Activated T-helper 1 cell treated with anti-CD3 and anti-CD28 coated beads, Interleukin-2, amount 50 U/mL, for 16 hours (primary cell): Measurements from ENCODE around the gene RNF208.

Source experiments
- DNase-seq, 2 donors: peaks; one replicate each; pipeline ENCODE4 v3.0.0-alpha.2; 2020; ENCODE audit warnings: low read depth in 1 of 2, low spot score in 1 of 2

The RNF208 gene

DNA sequence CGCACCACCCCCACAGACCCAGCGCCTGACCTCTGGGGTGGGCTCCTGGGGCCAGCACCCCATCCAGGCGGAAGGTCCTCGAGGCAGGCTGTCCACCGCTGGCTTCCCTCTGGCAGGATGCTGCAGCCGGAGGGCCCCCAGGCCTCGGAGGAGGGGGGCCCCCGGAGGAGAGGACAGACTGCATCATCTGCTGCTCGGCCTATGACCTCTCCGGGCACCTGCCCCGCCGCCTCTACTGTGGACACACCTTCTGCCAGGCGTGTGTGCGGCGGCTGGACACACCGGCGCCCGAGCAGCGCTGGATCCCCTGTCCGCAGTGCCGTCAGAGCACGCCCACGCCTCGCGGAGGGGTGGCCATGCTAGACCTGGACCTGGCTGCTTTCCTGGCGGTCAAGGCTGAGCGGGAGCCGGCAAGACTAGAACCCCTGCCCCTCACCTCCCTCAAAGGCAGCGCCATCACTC is 6.5 kb upstream of the RNF208 start:
- no peak for DNase-seq

- no peak for DNase-seq
Measured at GRCh38 chr9:137227853-137228505, 5.9 kb upstream of the RNF208 start.

DNA sequence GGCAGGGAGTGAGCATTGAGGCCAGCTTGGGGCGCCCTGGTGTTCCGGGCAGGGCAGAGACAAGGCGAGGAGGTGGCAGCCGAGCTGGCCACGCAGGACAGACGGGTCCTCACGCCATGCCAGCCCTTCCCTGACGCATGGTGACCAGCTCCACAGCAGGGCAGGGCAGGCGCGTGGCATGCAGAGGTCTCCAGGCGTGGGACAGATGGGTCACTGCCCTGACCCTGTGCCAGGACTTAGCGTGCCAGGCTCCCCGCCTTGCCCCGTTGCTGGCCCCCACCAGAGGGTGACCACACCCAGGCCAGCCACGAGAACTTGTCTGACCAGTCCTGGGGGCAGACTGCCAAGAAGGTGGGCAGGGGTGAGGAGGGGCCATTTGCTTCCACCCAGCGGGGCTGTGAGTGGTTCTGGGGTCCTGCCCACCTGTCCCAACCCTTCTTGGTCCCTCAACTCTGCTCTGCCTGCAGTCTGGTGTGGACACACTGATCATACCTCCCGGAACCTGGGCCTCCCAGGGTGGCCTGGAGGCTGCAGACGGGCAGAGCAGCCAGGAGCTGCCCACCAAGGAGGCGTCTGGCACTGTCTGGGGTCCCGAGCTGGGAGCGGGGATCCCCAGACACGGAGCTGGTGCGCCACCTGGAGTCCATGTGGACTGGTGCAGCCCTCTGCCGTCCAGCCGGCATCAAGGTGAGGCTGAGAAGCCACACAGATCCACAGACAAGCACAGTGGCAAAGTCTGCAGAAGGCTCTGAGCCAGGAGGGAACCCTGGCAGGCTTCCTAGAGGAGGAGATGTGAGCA is 5.2 kb upstream of the RNF208 start, which contains the start of gene RNF224:
TSS of gene RNF224 (plus strand) at position 449 of the 799 bp plus-strand sequence. CDS start 834 bp downstream, outside the sequence.
- peak; percentile 61 to 66 for DNase-seq

GRCh38 chr9:137226338-137227053 is 4.5 kb upstream of the RNF208 start:
- DNase-seq: no peak

DNA sequence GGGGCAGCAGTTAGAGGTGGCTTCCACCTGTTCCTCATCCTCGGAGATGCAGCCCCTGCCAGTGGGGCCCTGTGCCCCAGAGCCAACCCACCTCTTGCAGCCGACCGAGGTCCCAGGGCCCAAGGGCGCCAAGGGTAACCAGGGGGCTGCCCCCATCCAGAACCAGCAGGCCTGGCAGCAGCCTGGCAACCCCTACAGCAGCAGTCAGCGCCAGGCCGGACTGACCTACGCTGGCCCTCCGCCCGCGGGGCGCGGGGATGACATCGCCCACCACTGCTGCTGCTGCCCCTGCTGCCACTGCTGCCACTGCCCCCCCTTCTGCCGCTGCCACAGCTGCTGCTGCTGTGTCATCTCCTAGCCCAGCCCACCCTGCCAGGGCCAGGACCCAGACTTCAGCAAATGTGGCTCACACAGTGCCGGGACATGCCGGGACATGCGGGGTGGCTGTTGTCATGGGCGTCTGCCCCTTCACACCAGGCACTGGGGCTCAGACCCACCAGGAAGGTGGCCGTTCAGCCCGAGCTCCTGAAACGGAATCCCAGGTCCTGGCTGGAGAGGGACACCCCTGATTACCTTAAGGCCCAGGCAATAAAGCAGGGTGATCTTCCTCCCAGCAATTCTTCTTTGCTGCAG is 3.8 kb upstream of the RNF208 start:
- DNase-seq: no peak

DNA sequence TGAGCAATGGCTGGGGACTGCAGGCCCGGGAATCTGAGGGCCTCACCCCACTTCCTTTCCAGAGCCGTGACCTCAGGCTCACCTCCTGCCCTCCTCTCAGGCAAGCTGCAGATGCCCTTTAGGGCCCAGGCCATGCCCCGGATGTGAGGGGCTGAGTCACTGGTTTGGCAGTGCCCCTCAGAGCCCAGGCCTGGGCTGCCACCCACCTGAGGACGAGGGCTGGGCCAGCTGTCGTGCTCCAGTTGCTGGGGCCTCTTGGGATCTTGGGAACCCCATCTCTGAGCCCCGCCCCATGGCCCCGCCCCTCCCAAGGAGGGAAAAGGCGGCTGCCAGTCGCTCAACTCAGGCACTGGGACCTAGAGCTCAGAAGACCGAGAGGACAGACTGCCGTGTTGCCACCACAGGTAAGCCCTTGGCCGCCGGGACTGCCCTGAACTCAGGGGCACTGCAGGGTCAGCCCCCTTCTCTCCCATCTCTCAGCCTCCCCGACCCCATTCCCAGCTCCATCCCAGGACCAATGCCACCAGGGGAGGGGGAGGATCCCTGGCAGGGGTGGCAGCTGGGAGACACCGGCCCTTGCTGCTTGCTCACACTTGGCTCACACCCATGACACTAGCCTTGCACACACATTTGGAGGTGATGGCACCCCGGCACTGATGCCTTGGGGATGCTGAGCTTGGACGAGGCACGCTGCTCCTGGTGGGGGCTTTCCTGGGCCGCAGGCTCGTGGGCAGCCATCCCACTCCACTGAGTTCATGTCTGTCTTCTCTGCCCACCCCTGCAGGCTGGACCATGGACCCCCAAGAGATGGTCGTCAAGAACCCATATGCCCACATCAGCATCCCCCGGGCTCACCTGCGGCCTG is 3.0 kb upstream of the RNF208 start, which contains the start of gene CYSRT1:
TSS of gene CYSRT1 (plus strand) at position 345 of the 865 bp plus-strand sequence. CDS start at position 793, 448 bp downstream.
- DNase-seq: no peak

DNA sequence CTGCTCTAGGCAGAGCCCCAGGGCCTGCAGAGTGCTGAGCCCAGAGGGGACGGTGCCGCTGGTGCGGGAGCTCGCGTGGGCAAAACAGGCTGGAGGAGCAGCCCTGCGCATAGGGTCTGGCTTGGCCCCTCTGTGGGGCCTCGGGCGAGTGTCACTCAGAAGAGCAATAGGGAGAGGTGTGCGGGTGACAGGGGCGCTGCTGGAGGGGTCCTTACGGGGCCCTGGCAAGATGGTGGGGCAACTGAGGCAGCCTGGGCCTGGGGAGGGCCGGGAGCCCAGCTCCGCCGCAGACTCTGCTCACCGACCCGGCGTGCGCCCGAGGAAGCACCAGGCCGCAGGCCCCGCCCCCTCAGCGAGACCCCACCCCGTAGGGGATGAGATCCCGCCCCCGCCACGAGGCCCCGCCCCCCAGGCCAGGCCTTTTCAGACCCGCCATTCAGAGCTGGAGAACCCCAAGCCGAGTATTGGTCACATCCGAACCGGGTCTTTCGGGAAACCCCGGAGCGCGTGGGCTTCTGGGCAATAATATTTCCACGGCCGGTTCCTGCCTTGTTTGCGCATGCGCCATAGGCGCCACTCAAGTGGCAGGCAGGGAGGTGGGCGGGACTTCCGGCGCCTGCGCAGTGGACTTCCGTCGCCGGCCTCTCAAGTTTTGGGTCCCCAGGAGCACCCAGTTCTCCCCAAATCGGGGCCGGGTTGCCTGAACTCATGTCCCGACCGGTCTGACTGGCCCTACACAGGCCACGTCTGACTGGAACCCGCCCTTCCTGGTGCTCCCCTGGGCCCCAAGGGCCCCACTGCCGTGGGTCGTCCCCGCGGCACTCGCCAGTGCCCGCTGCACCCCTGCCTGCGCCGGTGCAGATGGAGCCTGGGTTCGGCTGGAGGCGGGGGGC is 1.3 kb upstream of the RNF208 start:
- DNase-seq: peak; percentile 93 to 98

- DNase-seq: no peak
Measured at GRCh38 chr9:137221506-137222111, 431 bp downstream of the RNF208 start.

DNA sequence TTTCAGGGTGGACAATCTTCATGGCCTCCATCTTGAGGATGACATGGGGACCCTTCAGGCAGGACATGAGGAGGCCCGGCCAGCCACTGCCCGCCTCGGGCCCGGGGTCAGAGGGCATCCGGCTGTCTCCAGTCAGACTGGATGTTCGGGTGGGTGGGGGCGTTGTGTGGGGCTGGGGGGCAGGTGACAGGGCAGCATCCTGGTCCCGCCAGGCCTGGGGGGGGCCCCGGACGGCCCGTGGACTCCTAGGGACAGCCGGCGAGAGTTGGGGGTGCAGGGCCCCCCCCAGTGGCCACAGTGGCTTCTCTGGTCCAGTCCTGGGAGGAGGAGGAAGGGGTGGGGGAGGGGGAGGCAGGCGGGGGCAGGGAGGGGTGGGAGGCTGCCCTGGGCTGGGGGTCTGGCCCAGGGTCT is 940 bp downstream of the RNF208 start:
- DNase-seq: no peak

GRCh38 chr9:137220317-137221094 is 1.5 kb downstream of the RNF208 start:
- no peak for DNase-seq

- DNase-seq: no peak
Measured at GRCh38 chr9:137219757-137220316, 2.2 kb downstream of the RNF208 start.

- DNase-seq: no peak
Measured at GRCh38 chr9:137218754-137219271, 3.2 kb downstream of the RNF208 start.

GRCh38 chr9:137218212-137218753 is 3.8 kb downstream of the RNF208 start:
- no peak for DNase-seq

DNA sequence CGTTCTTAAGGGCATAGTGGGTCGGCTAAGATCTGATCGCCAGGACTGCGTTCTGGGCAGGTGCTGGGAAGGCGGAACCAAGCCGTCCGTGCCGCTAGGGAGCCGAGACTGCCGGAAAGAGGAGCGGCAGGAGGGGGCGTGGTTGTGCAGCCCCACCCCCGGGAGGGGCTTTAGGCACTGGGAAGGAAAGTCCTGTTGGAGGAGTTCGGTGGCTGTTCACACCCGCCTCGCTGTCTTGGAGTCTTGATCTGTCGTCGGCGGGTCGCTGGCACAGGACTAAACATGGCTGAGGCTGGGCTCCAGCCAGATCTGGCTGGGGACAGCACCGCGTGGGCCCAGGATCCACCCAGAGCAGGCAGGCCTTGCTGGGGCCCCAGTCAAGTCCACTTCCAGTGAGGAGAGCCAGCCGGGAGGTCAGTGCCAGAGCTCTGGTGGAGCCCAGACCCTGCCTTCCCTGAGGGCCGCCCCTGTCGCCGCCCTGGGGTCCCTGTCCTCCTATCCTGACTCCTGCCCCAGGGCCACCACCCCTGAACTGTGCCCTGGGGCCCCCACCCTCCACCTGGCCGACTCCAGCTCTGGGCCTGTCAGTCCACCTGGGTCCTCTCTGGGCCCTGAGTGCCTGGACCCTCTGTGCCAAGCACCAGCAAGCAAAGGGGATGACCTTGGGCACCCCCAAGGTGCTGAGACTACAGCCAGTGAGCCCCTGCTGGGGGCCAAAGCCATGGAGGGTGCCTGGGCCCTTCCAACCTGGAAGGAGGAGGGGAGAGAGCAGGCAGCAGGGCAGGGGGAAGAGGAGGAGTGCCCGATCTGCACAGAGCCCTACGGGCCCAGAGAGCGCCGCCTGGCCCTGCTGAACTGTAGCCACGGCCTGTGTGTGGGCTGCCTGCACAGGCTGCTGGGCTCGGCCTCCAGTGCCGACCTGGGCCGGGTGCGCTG is 4.5 kb downstream of the RNF208 start:
- DNase-seq: no peak

DNA sequence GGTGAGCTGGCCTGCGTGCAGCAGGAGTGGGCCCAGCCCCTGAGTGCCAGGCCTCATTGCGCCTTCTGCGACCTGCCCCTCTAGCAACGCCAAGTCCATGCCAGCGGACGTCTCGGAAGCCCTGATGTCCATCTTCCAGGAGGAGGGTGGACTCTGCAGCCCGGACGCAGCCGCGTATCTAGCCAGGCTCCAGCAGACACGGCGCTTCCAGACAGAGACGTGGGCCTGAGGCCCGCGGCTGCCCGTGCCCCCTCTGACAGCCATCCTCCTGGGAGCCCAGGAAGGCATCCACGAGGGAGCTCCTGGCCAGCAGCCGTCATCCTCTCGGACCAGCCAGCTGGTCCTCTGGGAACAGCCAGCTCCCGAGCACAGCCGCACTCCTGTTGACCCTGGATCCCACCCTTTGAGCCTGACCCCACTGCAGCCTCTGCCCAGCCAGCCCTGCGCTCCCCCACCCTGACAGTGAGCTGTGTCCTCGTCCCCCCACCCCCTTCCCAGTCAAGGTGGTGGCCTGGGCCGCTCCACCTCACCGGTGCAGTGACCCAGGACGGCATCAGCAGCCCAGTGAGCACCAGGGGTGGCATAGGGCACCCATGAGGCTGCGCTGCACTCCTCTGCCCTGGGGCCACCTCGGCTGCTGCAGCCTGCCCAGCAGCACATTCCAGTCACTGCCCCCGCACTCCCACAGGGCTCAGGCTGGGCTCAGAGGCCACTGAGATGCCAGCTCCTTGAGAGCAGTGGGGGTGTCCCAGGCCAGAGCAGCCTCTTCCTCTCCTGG is 5.7 kb downstream of the RNF208 start:
- no peak for DNase-seq
